ENCODE data around the gene XPO4.

XPO4 gene

GRCh38 chr13:20826301-20826700 lies 76.2 kb downstream of the XPO4 start:
- no peak for DNase-seq

- no peak for DNase-seq
Measured at GRCh38 chr13:20825477-20825875, 77.1 kb downstream of the XPO4 start.

- no peak for DNase-seq
Measured at GRCh38 chr13:20824762-20825476, 77.6 kb downstream of the XPO4 start.

- DNase-seq: no peak
Measured at GRCh38 chr13:20823071-20823470, 79.5 kb downstream of the XPO4 start.

- DNase-seq: no peak
Measured at GRCh38 chr13:20822406-20822805, 80.1 kb downstream of the XPO4 start.

- no peak for DNase-seq
Measured at GRCh38 chr13:20819715-20820114, 82.8 kb downstream of the XPO4 start.

- no peak for DNase-seq
Measured at GRCh38 chr13:20815464-20815863, 87.1 kb downstream of the XPO4 start.

- no peak for DNase-seq
Measured at GRCh38 chr13:20814224-20814910, 88.2 kb downstream of the XPO4 start.

GRCh38 chr13:20812890-20813289 lies 89.7 kb downstream of the XPO4 start:
- DNase-seq: no peak

- DNase-seq: no peak
Measured at GRCh38 chr13:20810808-20811207, 91.7 kb downstream of the XPO4 start.

GRCh38 chr13:20808874-20809273 lies 93.7 kb downstream of the XPO4 start:
- DNase-seq: no peak

GRCh38 chr13:20803180-20803965 lies 99.2 kb downstream of the XPO4 start:
- no peak for DNase-seq

- DNase-seq: no peak
Measured at GRCh38 chr13:20801707-20802106, 100.8 kb downstream of the XPO4 start.

- DNase-seq: no peak
Measured at GRCh38 chr13:20799726-20800416, 102.7 kb downstream of the XPO4 start.

- no peak for DNase-seq
Measured at GRCh38 chr13:20798027-20798426, 104.5 kb downstream of the XPO4 start.

GRCh38 chr13:20796791-20797508 lies 105.6 kb downstream of the XPO4 start:
- DNase-seq: no peak

- no peak for DNase-seq
Measured at GRCh38 chr13:20789665-20790064, 112.9 kb downstream of the XPO4 start.

GRCh38 chr13:20788312-20788711 lies 114.2 kb downstream of the XPO4 start:
- DNase-seq: no peak

- DNase-seq: no peak
Measured at GRCh38 chr13:20787180-20787579, 115.4 kb downstream of the XPO4 start.

GRCh38 chr13:20782116-20782708 lies 120.3 kb downstream of the XPO4 start:
- no peak for DNase-seq

- DNase-seq: no peak
Measured at GRCh38 chr13:20780317-20780716, 122.2 kb downstream of the XPO4 start.

- DNase-seq: no peak
Measured at GRCh38 chr13:20779405-20779804, 123.1 kb downstream of the XPO4 start.
